GM23248 (cell line): ENCODE data around the gene PTGER1.

Experiments
- EZH2 ChIP-seq: fragments of 200-600 bp; sonication (generic); IDR thresholded peaks from 2 replicates; pipeline ENCODE4 v1.6.1; 2018; ENCODE audit warnings: antibody characterized with exemption, mild to moderate bottlenecking; ENCODE audit not compliant: insufficient read depth, poor library complexity, severe bottlenecking
- EZH2phosphoT487 ChIP-seq: fragments of 200-600 bp; sonication (generic); IDR thresholded peaks from 2 replicates; pipeline ENCODE4 v1.6.1; 2018; ENCODE audit warnings: antibody characterized with exemption, moderate library complexity, mild to moderate bottlenecking, low read depth; ENCODE audit not compliant: insufficient read depth

DNA sequence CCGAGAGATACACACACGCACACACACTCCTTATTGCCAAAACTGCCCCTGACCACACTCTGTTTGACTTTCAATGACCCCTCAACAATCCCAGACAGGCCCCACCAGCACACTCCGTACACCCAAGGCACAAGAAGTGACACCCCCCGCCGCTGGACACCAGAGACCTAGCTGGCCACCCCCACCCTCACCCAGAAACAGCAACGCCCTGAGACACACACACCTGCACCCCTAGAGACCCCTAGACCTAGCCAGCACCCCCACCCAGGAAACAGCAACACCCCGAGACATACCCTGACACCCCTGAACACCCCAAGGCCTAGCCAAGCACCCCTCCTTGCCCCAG lies 1.1 kb upstream of the PTGER1 start:
- TF ChIP-seq EZH2: no peak
- TF ChIP-seq EZH2phosphoT487: no peak
